Hepatocyte (in vitro differentiated cells): ENCODE measurements around the gene OLIG3.

Source experiments
- CTCF ChIP-seq: fragments of 200-600 bp; sonication (generic); IDR thresholded peaks from 2 replicates; pipeline ENCODE4 v1.5.1; 2016; ENCODE audit warnings: antibody characterized with exemption, mild to moderate bottlenecking; ENCODE audit not compliant: poor library complexity
- EZH2 ChIP-seq: fragments of 200-600 bp; sonication (generic); IDR thresholded peaks from 2 replicates; pipeline ENCODE4 v1.6.1; 2016; ENCODE audit warnings: antibody characterized with exemption, mild to moderate bottlenecking, borderline replicate concordance
- EZH2phosphoT487 ChIP-seq: fragments of 200-600 bp; sonication (generic); IDR thresholded peaks from one replicate; pipeline ENCODE4 v1.6.1; 2018; ENCODE audit warnings: antibody characterized with exemption, mild to moderate bottlenecking, low read depth, moderate library complexity; ENCODE audit not compliant: unreplicated experiment, severe bottlenecking

- TF ChIP-seq CTCF (no peak), EZH2 (no peak), EZH2phosphoT487 (no peak)
These were observed 28.1 kb upstream of the OLIG3 start for GRCh38 chr6:137522198-137522798.
